Hepatocyte (in vitro differentiated cells): ENCODE data around the gene NVL. TPM values are rescaled to one million over a fixed set of nuclear protein-coding genes. Genes with fewer than 3 reads are reported as not detected.

Experiments
- DNase-seq: peaks from one replicate; pipeline ENCODE4 v3.0.0-alpha.2; 2016; ENCODE audit warnings: low spot score
- H2AFZ ChIP-seq: fragments of 200-600 bp; sonication (generic); 2 replicates; pipeline ENCODE4 v1.6.0; 2016; ENCODE audit warnings: antibody characterized with exemption, mild to moderate bottlenecking
- H3K27ac ChIP-seq: fragments of 200-600 bp; sonication (generic); 2 replicates; pipeline ENCODE4 v1.5.1; 2016; ENCODE audit warnings: mild to moderate bottlenecking
- H3K27me3 ChIP-seq: fragments of 200-600 bp; sonication (generic); 2 replicates; pipeline ENCODE4 v1.6.1; 2016
- H3K36me3 ChIP-seq: fragments of 200-600 bp; sonication (generic); replicated peaks from 2 replicates; pipeline ENCODE4 v1.5.1; 2016; ENCODE audit warnings: low read depth; ENCODE audit not compliant: insufficient read depth
- H3K4me1 ChIP-seq: fragments of 200-600 bp; sonication (generic); 2 replicates; pipeline ENCODE4 v1.5.1; 2016; ENCODE audit warnings: mild to moderate bottlenecking, moderate library complexity; ENCODE audit not compliant: insufficient read depth
- H3K4me2 ChIP-seq: fragments of 200-600 bp; sonication (generic); 2 replicates; pipeline ENCODE4 v1.6.0; 2016
- H3K4me3 ChIP-seq: fragments of 200-600 bp; sonication (generic); 2 replicates; pipeline ENCODE4 v1.5.1; 2016; ENCODE audit warnings: mild to moderate bottlenecking
- H3K79me2 ChIP-seq: fragments of 200-600 bp; sonication (generic); 2 replicates; pipeline ENCODE4 v1.6.0; 2017; ENCODE audit warnings: mild to moderate bottlenecking
- H3K9me2 ChIP-seq: fragments of 200-600 bp; sonication (generic); replicated peaks from 2 replicates; pipeline ENCODE4 v1.6.0; 2017; ENCODE audit warnings: mild to moderate bottlenecking; ENCODE audit not compliant: insufficient read depth
- H3K9me3 ChIP-seq: fragments of 200-600 bp; sonication (generic); 2 replicates; pipeline ENCODE4 v1.5.1; 2016; ENCODE audit warnings: low read depth, mild to moderate bottlenecking
- H4K20me1 ChIP-seq: fragments of 200-600 bp; sonication (generic); 2 replicates; pipeline ENCODE4 v1.6.0; 2016; ENCODE audit warnings: mild to moderate bottlenecking; ENCODE audit not compliant: insufficient read depth, poor library complexity, severe bottlenecking
- EZH2 ChIP-seq: fragments of 200-600 bp; sonication (generic); IDR thresholded peaks from 2 replicates; pipeline ENCODE4 v1.6.1; 2016; ENCODE audit warnings: antibody characterized with exemption, mild to moderate bottlenecking, borderline replicate concordance
- EZH2phosphoT487 ChIP-seq: fragments of 200-600 bp; sonication (generic); IDR thresholded peaks from one replicate; pipeline ENCODE4 v1.6.1; 2018; ENCODE audit warnings: antibody characterized with exemption, mild to moderate bottlenecking, low read depth, moderate library complexity; ENCODE audit not compliant: unreplicated experiment, severe bottlenecking
- WGBS: methylation state at CpG from one replicate; pipeline ENCODE4 v1.1.6; 2016; ENCODE audit warnings: low lambda C conversion rate; ENCODE audit errors: missing lambda C conversion rate; 5-methylcytosine and 5-hydroxymethylcytosine counted together
- polyA plus RNA-seq: library from polyadenylated mRNA; unstranded; fragments of >200 nt; fragmentation: Nextera tagmentation; extraction: Ambion mirVana; gene quantifications from 2 replicates; pipeline ENCODE4 v1.2.1, GENCODE V29; 2016
- total RNA-seq: library from RNA; depleted of rRNA; stranded (reverse); fragments of >200 nt; gene quantifications from 2 replicates; pipeline ENCODE4 v1.2.3, GENCODE V29; 2014
- TF ChIP-seq, protein P1 (sequence below): fragments of 200-600 bp; sonication (generic); IDR thresholded peaks from 2 replicates; pipeline ENCODE4 v1.5.1; 2016; ENCODE audit warnings: antibody characterized with exemption, mild to moderate bottlenecking; ENCODE audit not compliant: poor library complexity

NVL gene
- total and polyA plus RNA-seq, 2 experiments from 2014 or later, result 15.9 to 34.7 TPM

DNA sequence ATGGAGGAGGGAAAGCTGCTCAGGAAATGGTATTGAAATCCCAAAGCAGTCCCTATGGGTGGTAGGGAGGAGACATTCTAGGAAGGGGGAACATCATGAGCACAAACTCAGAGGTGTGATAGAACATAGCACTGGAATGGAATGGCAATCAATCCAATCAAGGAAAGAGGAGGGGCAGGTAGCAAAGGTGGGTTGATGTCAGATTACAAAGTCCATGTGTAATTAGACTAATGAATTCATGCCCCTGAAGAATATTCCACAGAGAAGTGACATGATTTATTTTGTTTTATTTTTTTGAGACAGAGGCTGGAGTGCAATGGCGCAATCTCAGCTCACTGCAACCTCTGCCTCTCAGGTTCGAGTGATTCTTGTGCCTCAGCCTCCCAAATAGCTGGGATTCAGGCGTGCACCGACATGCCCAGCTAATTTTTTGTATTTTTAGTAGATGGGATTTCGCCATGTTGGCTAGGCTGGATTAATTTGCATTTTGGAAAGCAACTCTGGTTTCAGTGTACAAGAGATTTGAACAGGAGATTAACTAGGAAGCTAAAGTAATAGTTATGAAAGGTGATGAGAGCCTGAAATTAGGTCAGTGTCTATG is 110.9 kb downstream of the NVL start:
- no peak for DNase-seq
- H4K20me1 ChIP-seq, result no peaks in the 10 kb centered on the region
- no peak overlapping the region for H2AFZ ChIP-seq
- no peaks in the 10 kb centered on the region for H3K27me3 ChIP-seq
- TF ChIP-seq EZH2phosphoT487, result no peak
- TF ChIP-seq, protein P1, sequence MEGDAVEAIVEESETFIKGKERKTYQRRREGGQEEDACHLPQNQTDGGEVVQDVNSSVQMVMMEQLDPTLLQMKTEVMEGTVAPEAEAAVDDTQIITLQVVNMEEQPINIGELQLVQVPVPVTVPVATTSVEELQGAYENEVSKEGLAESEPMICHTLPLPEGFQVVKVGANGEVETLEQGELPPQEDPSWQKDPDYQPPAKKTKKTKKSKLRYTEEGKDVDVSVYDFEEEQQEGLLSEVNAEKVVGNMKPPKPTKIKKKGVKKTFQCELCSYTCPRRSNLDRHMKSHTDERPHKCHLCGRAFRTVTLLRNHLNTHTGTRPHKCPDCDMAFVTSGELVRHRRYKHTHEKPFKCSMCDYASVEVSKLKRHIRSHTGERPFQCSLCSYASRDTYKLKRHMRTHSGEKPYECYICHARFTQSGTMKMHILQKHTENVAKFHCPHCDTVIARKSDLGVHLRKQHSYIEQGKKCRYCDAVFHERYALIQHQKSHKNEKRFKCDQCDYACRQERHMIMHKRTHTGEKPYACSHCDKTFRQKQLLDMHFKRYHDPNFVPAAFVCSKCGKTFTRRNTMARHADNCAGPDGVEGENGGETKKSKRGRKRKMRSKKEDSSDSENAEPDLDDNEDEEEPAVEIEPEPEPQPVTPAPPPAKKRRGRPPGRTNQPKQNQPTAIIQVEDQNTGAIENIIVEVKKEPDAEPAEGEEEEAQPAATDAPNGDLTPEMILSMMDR, result no peak
- no peak for TF ChIP-seq EZH2
- no peak overlapping the region for H3K4me3 ChIP-seq
- H3K9me3 ChIP-seq, result no peaks in the 10 kb centered on the region
- H3K9me2 ChIP-seq, result no peaks in the 10 kb centered on the region
- H3K79me2 ChIP-seq, result no peaks in the 10 kb centered on the region
- peaks cover 3% of the 10 kb centered on the region for H3K4me1 ChIP-seq
- H3K27ac ChIP-seq, result peak overlapping the region; percentile 64
- 94% methylated on average over 5 of the region's 5 CpGs for WGBS
- H3K4me2 ChIP-seq, result no peak overlapping the region
- H3K36me3 ChIP-seq, result no peaks in the 10 kb centered on the region

DNA sequence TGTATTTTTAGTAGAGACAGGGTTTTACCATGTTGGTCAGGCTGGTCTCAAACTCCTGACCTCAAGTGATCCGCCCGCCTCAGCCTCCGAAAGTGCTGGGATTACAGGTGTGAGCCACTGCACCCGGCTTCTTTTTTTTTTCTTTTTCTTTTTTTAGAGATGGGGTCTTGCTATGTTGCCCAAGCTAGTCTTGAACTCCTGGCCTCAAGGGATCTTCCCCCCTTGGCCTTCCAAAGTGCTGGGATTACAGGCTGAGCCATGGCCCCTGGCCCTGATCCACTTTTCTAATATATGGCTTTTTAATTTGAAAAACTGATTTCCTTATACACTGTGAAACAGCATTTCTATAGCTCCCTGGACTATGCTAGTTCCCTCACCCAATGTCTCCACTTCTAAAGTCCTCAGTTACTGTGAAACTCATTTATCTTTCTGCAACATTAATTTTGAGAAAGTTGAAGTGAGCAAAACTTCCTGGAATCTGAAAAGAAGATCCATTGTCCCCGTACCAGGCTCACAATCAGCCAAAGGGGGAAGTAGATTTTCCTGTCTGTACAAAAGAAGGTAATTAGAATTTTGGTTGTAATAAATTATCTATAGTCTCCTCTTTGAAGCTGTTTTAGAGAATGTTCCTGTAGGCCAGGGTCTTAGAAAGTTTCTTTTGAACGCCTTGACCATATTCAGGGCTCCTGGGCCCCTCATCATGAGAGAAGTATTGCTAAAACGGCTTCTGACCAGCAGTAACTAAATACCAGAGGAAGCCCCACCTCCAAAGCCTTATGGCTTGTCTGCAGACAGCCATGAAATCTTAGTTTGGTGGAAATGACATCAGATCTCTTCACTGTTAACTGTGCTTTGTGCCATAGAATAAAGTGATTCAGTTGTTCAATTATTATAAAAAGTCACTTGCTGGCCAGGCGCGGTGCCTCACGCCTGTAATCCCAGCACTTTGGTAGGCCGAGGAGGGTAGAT is 112.0 kb downstream of the NVL start:
- Histone ChIP-seq H3K27ac (peak overlapping the region; percentile 12), H3K4me3 (no peak overlapping the region), H3K9me2 (no peaks in the 10 kb centered on the region), H3K4me1 (peaks cover 13% of the 10 kb centered on the region), H2AFZ (peak overlapping the region; percentile 46), H4K20me1 (no peaks in the 10 kb centered on the region), H3K79me2 (no peaks in the 10 kb centered on the region), H3K27me3 (no peaks in the 10 kb centered on the region), H3K36me3 (no peaks in the 10 kb centered on the region), H3K9me3 (no peaks in the 10 kb centered on the region), H3K4me2 (no peak overlapping the region)
- no peak for TF ChIP-seq EZH2
- DNase-seq, result no peak
- WGBS, result 85% methylated on average over 11 of the region's 11 CpGs

DNA sequence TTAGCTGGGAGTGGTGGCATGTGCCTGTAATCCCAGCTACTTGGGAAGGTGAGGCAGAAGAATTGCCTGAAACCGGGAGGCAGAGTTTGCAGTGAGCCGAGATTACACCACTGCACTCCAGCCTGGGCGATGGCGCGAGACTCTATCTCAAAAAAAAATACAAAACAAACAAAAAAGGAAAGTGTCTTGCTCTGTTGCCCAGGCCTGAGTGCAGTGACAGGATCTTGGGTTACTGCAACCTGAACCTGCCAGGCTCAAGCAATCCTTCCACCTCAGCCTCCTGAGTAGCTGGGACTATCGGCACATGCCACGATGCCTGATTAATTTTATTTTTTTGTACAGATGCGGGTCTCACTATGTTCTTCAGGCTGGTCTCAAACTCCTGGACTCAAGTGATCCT is 113.6 kb downstream of the NVL start:
- no peak for DNase-seq
- 98% methylated on average over 7 of the region's 8 CpGs for WGBS
- no peaks in the 10 kb centered on the region for H3K9me2 ChIP-seq
- no peaks in the 10 kb centered on the region for H3K9me3 ChIP-seq
- H3K27me3 ChIP-seq, result no peaks in the 10 kb centered on the region
- H3K4me1 ChIP-seq, result peaks cover 25% of the 10 kb centered on the region
- no peaks in the 10 kb centered on the region for H4K20me1 ChIP-seq
- H3K27ac ChIP-seq, result no peak overlapping the region
- H3K4me3 ChIP-seq, result no peak overlapping the region
- H3K4me2 ChIP-seq, result no peak overlapping the region
- H3K79me2 ChIP-seq, result no peaks in the 10 kb centered on the region
- no peaks in the 10 kb centered on the region for H3K36me3 ChIP-seq
- no peak overlapping the region for H2AFZ ChIP-seq
- TF ChIP-seq, protein P1, result no peak
- TF ChIP-seq EZH2, result no peak
- no peak for TF ChIP-seq EZH2phosphoT487

DNA sequence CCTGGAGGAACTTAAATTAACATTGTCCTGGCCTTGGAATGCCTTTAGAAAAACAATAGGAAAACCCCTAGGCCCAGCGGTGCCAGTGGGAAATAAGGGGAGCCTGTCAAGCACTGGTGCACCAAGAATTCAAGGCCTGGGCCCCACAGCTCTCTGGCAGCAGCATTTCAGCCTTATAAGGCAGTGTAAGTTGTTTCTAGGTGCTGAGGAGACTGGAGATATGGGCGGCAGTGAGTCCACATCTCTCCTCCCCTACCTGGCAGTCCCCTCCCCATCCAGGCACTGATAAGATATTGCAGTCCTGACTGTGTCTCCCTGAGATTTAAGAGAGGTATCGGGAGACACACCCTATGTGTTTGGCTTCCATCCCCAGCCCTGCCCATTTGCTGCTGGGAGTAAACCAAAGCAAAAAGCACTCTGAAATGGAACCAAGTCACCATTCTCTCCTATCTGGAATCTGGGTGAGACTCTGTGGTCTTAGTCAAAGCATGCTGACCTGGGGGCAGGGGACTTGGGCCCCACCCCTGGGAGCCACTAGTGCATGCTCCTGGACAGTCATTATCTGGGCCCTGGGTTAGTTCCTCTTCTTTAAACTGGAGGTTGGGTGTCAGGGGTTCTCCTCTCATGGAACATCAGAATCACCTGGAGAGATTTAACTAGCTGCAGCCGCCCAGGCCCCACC is 116.4 kb downstream of the NVL start:
- no peaks in the 10 kb centered on the region for H3K9me3 ChIP-seq
- H3K27me3 ChIP-seq, result no peaks in the 10 kb centered on the region
- no peaks in the 10 kb centered on the region for H3K36me3 ChIP-seq
- peaks cover 33% of the 10 kb centered on the region for H3K4me1 ChIP-seq
- WGBS, result 56% methylated on average over 4 of the region's 4 CpGs
- no peaks in the 10 kb centered on the region for H3K9me2 ChIP-seq
- no peak overlapping the region for H3K4me3 ChIP-seq
- H3K4me2 ChIP-seq, result no peak overlapping the region
- no peaks in the 10 kb centered on the region for H3K79me2 ChIP-seq
- peak; percentile 52 for DNase-seq
- TF ChIP-seq EZH2phosphoT487 (no peak), EZH2 (no peak)
- TF ChIP-seq, protein P1, result no peak
- H3K27ac ChIP-seq, result peak overlapping the region; percentile 83
- H2AFZ ChIP-seq, result no peak overlapping the region
- H4K20me1 ChIP-seq, result no peaks in the 10 kb centered on the region
